Neutrophil (primary cell): ENCODE results near the gene C11orf65.

ENCODE experiments used
- H3K27ac ChIP-seq: fragments of 200-600 bp; sonication (generic); 2 replicates; pipeline ENCODE4 v1.5.1; 2016; ENCODE audit warnings: mild to moderate bottlenecking, moderate library complexity
- H3K27me3 ChIP-seq: fragments of 200-600 bp; sonication (generic); 2 replicates; pipeline ENCODE4 v1.6.0; 2016; ENCODE audit warnings: mild to moderate bottlenecking
- H3K36me3 ChIP-seq: fragments of 200-600 bp; sonication (generic); 2 replicates; pipeline ENCODE4 v1.5.1; 2017
- H3K4me1 ChIP-seq, 2 experiments: fragments of 200-600 bp in 1 of 2; sonication (generic) in 1 of 2; 1 replicate in 1 of 2; 2 replicates in 1 of 2; pipeline versions ENCODE4 v1.5.1 to v1.6.1; 2013 to 2016; ENCODE audit warnings: low read depth in 1 of 2, low read length in 1 of 2, mild to moderate bottlenecking in 1 of 2, moderate library complexity in 1 of 2; ENCODE audit not compliant: control insufficient read depth in 1 of 2, insufficient read depth in 1 of 2
- H3K4me3 ChIP-seq, 2 experiments: fragments of 200-600 bp in 1 of 2; sonication (generic) in 1 of 2; 1 replicate in 1 of 2; 2 replicates in 1 of 2; pipeline ENCODE4 v1.5.1; 2013 to 2016; ENCODE audit warnings: low read depth in 1 of 2, low read length in 1 of 2, mild to moderate bottlenecking in 1 of 2, moderate library complexity in 1 of 2
- H3K9me3 ChIP-seq: fragments of 200-600 bp; sonication (generic); 2 replicates; pipeline ENCODE4 v1.5.1; 2016
- TF ChIP-seq, protein P1 (sequence below): fragments of 200-600 bp; sonication (generic); IDR thresholded peaks from 2 replicates; pipeline ENCODE4 v1.5.1; 2016; ENCODE audit warnings: antibody characterized with exemption

The C11orf65 gene

DNA sequence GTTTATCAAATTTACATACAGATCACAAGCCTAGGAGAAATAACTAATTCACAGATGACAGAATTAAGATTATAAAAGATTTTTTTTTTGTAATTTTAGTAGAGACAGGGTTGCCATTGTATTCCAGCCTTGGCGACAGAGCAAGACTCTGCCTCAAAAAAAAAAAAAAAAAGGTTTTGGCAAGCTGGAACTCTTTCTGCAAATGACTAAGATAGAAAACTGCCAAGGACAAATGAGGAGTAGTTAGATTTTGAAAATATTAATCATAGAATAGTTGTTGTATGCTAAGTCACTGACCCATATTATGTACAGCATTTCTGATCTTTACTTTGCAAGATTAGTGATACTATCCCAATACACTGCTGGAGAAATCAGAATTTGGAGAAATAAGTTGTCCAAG is 99.2 kb downstream of the C11orf65 start:
- no peak overlapping the region for H3K27ac ChIP-seq
- no peak overlapping the region for H3K4me3 ChIP-seq
- TF ChIP-seq, protein P1, sequence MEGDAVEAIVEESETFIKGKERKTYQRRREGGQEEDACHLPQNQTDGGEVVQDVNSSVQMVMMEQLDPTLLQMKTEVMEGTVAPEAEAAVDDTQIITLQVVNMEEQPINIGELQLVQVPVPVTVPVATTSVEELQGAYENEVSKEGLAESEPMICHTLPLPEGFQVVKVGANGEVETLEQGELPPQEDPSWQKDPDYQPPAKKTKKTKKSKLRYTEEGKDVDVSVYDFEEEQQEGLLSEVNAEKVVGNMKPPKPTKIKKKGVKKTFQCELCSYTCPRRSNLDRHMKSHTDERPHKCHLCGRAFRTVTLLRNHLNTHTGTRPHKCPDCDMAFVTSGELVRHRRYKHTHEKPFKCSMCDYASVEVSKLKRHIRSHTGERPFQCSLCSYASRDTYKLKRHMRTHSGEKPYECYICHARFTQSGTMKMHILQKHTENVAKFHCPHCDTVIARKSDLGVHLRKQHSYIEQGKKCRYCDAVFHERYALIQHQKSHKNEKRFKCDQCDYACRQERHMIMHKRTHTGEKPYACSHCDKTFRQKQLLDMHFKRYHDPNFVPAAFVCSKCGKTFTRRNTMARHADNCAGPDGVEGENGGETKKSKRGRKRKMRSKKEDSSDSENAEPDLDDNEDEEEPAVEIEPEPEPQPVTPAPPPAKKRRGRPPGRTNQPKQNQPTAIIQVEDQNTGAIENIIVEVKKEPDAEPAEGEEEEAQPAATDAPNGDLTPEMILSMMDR = no peak
- H3K9me3 ChIP-seq = no peaks in the 10 kb centered on the region
- H3K4me1 ChIP-seq = no peaks in the 10 kb centered on the region
- peaks cover 57% of the 10 kb centered on the region for H3K36me3 ChIP-seq
- H3K27me3 ChIP-seq = no peaks in the 10 kb centered on the region

DNA sequence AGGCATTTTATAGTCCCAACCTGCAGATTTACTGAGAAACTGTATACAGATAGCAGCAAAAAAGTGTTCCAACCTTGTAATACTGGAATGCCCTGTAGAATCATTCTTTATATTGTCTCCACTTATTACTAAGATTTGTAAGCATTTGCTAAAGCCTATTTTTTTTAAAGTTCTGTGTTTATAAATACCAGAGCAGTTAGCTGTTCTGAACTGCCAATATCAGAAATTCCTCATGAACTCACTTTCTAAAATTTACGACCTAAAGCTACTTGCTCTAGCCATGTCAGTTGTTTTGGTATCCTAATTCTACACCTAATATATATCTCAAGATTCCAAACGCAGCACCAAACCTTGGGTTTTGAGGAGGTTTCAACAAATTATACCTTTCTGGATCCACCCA is 103.2 kb downstream of the C11orf65 start:
- no peak overlapping the region for H3K4me3 ChIP-seq
- no peaks in the 10 kb centered on the region for H3K9me3 ChIP-seq
- H3K4me1 ChIP-seq = no peaks in the 10 kb centered on the region
- TF ChIP-seq, protein P1 = no peak
- H3K27ac ChIP-seq = no peak overlapping the region
- peaks cover 44% of the 10 kb centered on the region for H3K36me3 ChIP-seq
- no peaks in the 10 kb centered on the region for H3K27me3 ChIP-seq

DNA sequence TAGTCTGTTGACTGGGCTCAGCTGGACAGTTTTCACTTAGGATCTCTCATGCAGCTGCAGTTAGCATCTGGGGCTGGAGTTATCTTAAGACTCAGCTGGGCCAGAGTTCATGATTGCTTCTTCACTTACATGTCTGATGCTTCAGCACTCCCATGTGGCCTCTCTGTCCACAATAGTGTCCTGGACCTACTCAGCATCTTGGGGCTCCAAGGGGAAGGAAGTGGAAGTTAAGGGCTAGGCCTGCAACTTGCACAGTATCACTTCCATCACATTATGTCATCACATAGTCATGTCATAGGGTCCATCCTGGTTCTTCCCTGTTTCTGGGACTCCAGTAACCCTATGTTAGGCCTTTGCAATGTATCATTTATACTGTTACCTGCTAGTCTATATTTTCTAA is 115.9 kb downstream of the C11orf65 start:
- Histone ChIP-seq H3K27ac (no peak overlapping the region), H3K4me1 (no peaks in the 10 kb centered on the region), H3K36me3 (peaks cover 93% of the 10 kb centered on the region), H3K27me3 (no peaks in the 10 kb centered on the region), H3K4me3 (no peak overlapping the region), H3K9me3 (no peaks in the 10 kb centered on the region)
- TF ChIP-seq, protein P1 = no peak

DNA sequence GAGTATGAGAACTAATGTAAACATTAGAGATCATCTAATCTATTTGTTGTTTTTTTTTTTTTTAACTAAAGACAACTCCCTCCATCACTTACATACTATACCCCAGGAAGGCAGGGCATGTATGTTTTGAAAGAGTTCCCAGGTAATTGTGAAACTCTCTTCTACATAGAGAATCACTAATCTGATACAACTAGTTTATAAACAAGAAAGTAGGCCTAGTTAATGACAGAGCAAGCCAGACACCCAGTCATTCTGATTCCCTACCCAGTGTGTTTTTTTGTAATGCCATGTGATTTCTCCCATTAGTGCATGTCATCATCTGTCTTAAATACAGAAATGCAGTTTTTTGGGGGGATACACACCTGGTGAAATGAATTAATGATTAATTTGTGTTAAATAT is 120.9 kb downstream of the C11orf65 start:
- H3K4me3 ChIP-seq = no peak overlapping the region
- TF ChIP-seq, protein P1 = no peak
- no peak overlapping the region for H3K27ac ChIP-seq
- no peaks in the 10 kb centered on the region for H3K4me1 ChIP-seq
- H3K9me3 ChIP-seq = no peaks in the 10 kb centered on the region
- peaks cover 80% of the 10 kb centered on the region for H3K36me3 ChIP-seq
- H3K27me3 ChIP-seq = no peaks in the 10 kb centered on the region

DNA sequence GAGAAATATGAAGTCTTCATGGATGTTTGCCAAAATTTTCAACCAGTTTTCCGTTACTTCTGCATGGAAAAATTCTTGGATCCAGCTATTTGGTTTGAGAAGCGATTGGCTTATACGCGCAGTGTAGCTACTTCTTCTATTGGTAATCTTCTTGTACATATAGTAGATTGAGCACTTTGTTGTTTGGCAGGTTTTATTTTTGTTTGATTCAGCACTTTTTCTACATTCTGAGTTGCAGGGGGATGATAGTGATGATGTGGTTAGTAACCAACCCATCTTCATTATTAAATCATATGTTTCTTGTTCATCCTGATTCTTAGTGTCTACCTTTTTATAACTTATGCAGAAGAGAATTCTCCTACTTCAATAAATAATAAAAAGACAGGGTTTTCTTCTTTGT is 121.6 kb downstream of the C11orf65 start:
- Histone ChIP-seq H3K27me3 (no peaks in the 10 kb centered on the region), H3K36me3 (peaks cover 78% of the 10 kb centered on the region), H3K4me3 (no peak overlapping the region), H3K4me1 (no peaks in the 10 kb centered on the region), H3K27ac (no peak overlapping the region), H3K9me3 (no peaks in the 10 kb centered on the region)
- TF ChIP-seq, protein P1 = no peak

DNA sequence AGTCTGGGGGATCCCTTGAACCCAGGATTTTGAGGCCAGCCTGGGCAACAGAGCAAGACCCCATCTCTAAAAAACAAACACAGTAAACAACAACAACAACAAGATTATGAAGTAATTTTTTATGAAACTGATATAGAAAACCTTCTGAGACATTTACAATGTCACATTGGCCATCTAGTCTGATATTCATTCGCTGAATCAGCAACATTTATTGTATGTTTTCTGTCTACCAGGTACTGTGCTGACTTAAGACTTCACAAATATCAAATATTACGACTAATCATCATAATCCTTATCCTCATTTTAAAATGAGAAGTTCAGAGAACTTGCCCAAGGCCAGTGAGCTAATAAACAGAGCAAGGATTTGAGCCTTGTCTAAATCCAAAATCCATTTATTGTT is 123.6 kb downstream of the C11orf65 start:
- TF ChIP-seq, protein P1 = no peak
- Histone ChIP-seq H3K36me3 (peaks cover 72% of the 10 kb centered on the region), H3K27ac (no peak overlapping the region), H3K4me1 (no peaks in the 10 kb centered on the region), H3K4me3 (no peak overlapping the region), H3K27me3 (no peaks in the 10 kb centered on the region), H3K9me3 (no peaks in the 10 kb centered on the region)
